ENCODE data around the gene SPACDR.

SPACDR gene

GRCh38 chr7:100413346-100413745 lies 50.7 kb downstream of the SPACDR start:
- no peak for DNase-seq (ENCODE audit: low spot score)

GRCh38 chr7:100411101-100411500 lies 53.0 kb downstream of the SPACDR start:
- DNase-seq (ENCODE audit: low spot score) = no peak

GRCh38 chr7:100407285-100408180 lies 56.5 kb downstream of the SPACDR start:
- peak; percentile 82 for DNase-seq (ENCODE audit: low spot score)

GRCh38 chr7:100406767-100407166 lies 57.3 kb downstream of the SPACDR start:
- peak; percentile 53 for DNase-seq (ENCODE audit: low spot score)

Measured in GM03348 (cell line).